HG03575 (cell line): ENCODE data around the gene ITGA2B.
"Not testable (repeated sequence)": the region's sequence is repeated elsewhere in the genome, so short reads cannot be mapped to it uniquely, and the experiment has no call there.

Source experiments
- ATAC-seq: cut with Tn5 transposase; IDR thresholded peaks from one replicate; pipeline ENCODE4 v1.9.1; 2021; ENCODE audit not compliant: unreplicated experiment, insufficient number of reproducible peaks, low FRiP score; ENCODE audit errors: extremely low read depth

ITGA2B gene

GRCh38 chr17:44355642-44356099 lies 33.8 kb downstream of the ITGA2B start:
- ATAC-seq = no peak

- ATAC-seq = no peak
These were observed 34.6 kb downstream of the ITGA2B start for GRCh38 chr17:44354582-44355561.

GRCh38 chr17:44353672-44354331 lies 35.6 kb downstream of the ITGA2B start:
- no peak for ATAC-seq

DNA sequence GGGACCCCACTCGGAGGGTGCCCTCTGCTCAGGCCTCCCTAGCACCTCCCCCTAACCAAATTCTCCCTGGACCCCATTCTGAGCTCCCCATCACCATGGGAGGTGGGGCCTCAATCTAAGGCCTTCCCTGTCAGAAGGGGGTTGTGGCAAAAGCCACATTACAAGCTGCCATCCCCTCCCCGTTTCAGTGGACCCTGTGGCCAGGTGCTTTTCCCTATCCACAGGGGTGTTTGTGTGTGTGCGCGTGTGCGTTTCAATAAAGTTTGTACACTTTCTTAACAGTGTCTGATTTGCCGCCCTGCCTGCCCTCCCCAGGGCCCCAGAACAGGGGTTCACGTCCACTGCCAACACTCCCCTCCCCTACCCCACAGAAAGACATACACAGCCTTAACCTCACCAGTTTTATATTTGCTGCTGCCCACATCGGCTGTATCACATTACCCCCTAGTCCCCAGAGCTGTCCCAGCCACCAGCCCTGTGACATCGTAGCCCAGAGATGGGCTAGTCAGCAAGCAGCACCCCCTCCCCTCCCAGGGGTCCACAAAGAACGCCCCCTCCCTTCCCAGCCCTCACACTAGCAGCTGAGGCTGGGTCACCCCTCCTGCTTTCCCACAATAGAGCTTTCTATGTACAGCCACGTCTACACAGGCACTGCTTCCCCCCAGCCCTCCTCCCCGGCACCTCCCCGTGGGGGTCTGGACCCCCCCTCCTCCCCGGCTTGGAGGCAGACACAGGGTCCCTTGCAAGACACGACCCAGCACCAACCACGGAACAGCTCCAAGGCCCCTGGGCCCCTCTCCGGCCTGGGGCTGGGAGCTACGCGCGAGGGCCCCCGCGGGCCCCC lies 36.4 kb downstream of the ITGA2B start:
- ATAC-seq = no peak

GRCh38 chr17:44351961-44352827 lies 37.3 kb downstream of the ITGA2B start:
- no peak for ATAC-seq

DNA sequence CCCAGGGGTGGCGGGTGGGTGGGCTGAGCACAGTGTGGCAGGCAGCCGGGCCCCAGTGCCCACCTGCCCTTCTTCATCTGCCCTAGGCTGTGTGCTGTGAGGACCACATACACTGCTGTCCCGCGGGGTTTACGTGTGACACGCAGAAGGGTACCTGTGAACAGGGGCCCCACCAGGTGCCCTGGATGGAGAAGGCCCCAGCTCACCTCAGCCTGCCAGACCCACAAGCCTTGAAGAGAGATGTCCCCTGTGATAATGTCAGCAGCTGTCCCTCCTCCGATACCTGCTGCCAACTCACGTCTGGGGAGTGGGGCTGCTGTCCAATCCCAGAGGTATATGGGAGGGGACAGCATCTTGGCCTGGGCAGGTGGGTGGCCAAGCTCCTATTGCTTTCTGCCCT lies 38.0 kb downstream of the ITGA2B start:
- ATAC-seq = no peak

GRCh38 chr17:44350733-44351226 lies 38.7 kb downstream of the ITGA2B start:
- ATAC-seq = no peak

DNA sequence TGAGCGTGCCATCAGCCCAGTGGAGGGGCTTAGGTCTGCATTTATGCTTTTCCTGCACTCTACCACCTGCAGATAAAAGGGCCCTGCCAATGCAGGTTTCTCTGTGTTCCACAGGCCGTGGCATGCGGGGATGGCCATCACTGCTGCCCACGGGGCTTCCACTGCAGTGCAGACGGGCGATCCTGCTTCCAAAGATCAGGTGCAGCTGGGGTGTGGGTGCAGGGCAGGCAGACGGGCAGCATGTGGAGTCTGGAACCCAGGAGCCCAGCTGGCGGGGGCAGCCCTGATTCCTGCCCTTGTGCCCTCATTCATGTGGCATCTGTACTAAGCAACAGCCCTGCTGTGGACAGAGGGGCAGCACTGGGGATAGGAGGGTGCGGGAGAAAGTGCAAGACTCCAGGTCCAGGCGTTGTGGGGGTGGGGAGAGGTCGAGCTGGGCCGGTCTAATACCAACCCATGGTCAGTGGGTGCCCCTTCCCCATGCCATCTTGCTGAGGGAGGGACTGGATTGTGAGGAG lies 39.8 kb downstream of the ITGA2B start:
- ATAC-seq = no peak

DNA sequence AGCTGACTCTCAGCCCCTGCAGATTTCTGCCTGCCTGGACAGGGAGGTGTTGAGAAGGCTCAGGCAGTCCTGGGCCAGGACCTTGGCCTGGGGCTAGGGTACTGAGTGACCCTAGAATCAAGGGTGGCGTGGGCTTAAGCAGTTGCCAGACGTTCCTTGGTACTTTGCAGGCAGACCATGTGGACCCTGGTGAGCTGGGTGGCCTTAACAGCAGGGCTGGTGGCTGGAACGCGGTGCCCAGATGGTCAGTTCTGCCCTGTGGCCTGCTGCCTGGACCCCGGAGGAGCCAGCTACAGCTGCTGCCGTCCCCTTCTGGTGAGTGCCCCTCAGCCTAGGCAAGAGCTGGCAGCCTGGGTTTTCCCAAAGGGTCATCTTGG lies 40.5 kb downstream of the ITGA2B start:
- ATAC-seq = no peak

GRCh38 chr17:44348234-44348987 lies 41.0 kb downstream of the ITGA2B start:
- peak; percentile 30 for ATAC-seq

GRCh38 chr17:44347206-44348055 lies 42.0 kb downstream of the ITGA2B start:
- ATAC-seq = not testable (repeated sequence)

DNA sequence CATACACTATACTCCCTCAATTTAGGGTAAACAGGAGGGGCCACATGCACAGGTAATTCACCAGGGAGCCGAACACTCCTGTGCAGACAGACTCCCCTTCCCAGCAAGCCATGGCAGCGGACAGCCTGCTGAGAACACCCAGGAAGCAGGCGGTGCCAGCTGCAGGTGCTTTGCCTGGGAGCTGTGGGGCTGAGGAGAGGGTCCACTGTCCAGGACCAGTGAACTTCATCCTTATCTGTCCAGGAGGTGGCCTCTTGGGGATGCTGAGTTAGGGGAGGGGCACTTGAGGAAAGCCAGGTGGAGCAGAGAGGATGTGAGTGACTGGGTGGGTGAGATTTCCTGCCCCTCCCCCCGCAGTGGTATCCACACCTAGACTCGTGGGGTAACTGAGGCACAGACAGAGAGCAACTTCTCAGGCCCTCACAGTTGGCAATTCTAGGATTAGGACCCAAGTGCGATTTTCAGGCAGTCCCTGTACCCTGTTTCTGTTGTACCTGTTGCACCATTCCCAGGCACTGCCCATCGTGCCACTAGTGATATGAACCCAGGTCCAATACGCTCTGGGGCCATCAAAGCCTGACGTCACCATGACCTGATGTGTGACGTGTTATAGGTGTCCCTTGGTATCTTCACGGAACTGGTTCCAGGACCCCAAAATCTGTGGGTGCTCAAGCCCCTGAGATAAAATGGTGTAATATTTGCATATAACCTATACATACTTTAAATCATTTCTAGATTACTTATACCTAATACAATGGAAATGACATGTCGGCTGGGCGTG lies 43.2 kb downstream of the ITGA2B start:
- ATAC-seq = no peak

GRCh38 chr17:44345454-44346026 lies 43.9 kb downstream of the ITGA2B start:
- no peak for ATAC-seq

- ATAC-seq = no peak
These were observed 44.5 kb downstream of the ITGA2B start, which contains the start of gene GRN for GRCh38 chr17:44344939-44345453. Gene GRN (plus strand): TSS chr17:44345302. CDS start chr17:44349165, 3,863 bp downstream.

DNA sequence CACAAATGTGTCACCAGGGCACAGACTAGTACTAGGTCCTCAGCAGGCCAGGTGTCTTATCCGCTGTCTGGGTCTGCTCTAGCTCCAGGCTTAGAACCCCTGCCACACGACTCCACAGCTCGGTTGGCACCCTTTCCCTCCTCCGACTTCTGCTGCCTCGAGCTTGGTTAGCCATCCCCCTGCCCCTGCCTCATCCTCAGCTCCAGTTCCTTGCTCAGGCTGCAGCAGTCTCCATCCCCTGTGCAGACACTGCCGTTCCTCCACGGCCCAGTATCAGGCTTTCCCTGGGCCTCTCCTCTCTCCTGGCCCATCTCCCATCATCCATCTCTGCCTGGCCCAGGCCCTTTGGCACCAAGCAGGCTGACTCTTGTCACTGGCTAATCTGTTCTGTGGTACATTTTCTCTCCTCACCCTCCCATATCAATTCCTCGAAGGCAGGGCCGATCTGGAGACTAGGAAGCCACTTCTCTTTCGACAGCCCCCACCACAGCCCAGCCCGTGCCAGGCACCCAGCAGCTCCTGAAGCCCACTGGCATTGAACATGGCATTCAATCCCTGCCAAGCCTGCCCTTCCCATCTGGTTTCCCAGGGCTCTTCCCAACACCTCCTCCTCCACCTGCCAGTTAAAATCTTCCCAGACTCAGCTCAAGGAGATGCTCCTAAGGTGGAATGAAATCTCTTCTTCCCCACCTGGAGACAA lies 45.8 kb downstream of the ITGA2B start:
- no peak for ATAC-seq
